ENCODE results near the gene YTHDF1.

YTHDF1 gene

DNA sequence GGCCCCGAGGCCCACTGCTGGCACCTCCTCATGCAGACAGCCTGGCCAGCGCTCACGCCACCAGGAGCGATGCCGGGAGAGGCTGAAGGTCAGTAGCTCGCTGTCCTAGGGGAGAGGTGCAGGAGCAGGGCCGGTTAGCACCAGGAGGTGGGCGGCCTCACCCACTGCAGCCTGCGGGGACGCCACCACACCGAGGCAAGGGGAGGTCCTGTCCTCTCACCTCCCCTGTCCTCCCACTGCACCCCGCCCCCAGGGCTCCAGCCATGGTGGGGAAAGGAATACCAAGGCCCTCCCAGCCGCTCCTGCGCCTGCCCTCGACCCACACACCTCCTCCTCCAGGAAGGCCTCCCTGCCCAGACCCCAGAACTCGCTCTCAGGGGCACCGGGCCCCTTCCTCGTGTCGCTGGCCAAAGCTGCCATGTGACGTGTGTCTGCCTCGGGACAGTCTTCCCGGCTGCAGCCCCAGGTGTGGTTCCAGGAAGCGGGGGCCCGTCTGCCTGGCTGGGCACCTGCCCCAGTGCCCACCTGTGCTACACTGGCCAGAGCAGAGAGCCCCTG is 31.8 kb upstream of the YTHDF1 start:
- DNase-seq = no peak

DNA sequence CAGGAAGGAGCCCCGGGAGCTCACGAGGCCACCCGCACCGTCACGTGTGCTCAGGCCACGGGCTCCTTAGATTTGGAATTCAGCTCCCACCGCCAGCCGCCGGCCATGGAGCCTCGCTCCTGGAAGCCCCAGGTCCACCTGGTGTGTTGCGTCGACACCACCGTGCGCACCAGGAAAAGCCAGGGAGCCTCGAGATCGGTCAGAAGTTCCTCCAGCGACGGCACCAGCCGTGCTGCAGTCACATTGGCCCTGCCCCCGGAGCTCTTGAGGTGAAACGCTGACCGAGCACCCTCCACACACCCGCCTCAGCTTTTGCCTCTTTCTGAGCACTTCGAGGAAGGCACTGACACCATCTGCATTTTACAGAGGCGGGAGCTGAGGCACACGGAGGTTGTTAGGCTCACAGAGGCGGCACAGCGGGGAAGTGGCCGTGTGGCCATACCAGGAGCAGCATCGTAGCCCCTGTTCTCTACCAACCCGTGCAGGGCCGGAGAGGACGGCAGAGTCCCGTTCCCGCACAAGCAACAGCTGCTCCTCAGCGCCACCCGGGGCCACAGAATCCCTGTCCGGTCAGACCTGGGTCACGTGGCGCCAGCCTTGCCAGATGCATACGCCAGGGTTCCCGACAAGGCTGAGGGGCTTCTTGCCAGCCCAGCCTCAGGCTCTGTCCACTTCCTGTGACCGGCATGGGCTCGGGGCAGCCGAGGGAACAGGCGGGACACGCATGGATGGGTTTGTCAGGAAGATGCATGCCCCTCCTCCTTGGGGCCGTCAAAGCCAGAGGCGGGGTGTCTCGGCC is 30.8 kb upstream of the YTHDF1 start:
- peak; percentile 62 to 71 for DNase-seq

DNA sequence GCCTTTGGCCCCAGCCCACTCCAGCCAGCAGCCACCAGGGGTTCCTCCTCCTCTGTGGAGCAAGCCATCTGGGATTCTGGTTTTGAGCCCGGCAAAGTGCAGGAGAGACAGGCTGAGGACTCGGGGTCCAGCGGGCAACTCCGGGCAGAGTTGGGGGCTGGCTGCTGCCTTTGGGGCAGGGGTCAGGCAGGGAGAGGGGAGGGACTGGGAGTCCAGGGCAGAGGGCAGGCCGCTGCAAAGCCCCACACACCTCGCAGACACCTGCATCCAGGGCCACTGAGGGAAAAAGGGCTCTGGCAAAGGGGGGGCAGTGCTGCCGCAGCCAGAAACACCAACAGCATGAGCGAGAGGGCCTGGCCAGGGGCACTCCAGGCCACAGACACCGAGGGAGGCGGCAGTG is 28.5 kb upstream of the YTHDF1 start:
- no peak for DNase-seq

DNA sequence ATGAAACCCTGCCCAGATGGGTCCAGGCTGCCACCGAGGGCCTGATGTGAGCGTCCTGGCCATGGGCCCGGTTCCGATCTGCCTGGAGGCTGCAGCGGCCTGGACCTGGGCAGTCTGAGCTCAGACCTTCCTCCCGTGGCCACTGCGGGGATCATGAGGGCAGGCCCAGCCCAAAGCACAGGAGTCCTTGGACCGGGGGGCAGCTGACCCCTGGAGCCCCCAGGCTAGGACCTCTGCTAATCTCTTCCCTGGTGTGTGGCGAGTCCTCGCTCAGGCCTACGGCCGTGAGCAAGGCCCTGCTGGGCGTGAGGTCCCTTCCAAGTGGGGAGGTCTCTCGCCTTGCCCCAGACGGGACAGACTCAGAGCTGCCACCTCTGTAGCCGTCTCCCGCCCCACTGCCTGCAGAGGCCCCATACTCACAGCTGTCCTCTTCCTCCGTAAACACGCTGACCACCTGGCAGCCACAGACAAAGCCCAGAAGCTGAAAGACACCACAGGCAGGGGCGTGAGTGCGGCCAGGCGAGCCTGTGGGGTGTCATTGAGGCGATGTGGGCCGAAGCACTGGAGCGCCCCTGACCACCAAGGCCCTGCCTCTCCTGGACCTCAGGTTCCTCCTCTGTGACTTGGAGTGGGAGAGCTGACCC is 27.8 kb upstream of the YTHDF1 start:
- peak in 1 of 2 experiments; percentile 23 for DNase-seq

DNA sequence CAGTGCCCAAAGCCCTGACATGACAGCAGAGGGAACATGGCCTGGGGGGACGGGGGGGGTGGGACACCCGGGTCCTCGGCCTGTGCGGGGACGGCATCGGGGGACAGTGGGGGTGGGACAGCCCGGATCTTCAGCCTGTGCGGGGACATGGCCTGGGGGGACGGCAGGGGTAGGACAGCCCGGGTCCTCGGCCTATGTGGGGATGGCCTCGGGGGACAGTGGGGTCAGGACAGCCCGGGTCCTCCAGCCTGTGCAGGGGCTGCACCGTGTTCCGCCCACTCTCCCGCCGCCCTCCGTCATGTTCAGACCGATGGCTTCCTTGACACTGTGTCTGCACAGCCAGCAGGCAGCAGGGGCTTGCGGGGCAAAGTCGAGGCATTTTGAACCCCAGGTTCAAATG is 26.8 kb upstream of the YTHDF1 start:
- no peak for DNase-seq

DNA sequence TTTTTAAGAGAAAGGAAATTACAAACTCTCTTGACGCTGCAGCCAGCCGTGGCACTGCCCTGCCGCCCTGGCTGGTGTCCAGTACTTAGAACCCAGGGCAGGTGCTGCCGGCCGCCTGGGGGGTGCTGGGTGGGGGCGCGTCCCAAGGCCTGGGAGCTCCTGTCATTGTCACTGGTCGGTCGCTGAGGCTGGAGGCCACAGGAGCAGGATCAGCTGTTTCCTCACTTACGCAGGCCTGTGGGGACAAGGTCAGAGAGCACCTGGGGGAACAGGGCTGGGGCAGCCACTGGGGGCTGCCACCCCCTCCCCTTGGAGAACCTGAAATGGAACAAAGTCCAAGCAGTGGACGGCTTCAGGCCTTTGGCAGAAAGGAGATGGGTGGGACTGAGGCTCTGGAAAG is 25.3 kb upstream of the YTHDF1 start:
- DNase-seq = peak in 1 of 2 experiments; percentile 57

DNA sequence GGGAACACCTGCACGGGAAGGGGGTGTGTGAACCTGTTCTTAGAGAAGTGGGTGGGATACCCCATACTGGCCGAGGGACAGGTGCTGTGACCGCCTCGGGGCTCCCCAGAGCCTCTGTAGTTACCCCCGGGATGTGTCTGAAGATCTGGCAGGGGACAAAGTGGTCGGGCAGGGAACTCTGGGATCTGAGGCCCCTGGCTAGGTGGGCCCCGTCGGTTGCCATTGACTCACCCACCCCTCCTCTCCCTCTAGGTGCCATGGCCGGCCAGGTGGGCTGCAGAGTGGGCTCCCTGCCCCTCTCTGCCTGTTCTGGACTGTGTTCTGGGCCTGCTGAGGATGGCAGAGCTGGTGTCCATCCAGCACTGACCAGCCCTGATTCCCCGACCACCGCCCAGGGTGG is 24.1 kb upstream of the YTHDF1 start:
- DNase-seq = no peak

DNA sequence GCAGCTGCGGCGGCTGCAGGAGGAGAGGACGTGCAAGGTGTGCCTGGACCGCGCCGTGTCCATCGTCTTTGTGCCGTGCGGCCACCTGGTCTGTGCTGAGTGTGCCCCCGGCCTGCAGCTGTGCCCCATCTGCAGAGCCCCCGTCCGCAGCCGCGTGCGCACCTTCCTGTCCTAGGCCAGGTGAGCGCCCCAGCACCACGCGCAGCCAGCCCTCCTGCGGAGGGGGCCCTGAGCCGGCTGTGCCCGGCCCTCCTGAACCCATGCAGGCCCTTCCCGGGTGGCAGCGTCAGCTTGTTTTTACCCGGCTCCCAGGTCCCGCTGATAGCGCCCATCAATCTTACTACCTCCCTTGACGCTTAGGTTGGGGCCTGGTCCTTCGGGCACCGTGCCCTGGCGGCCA is 23.5 kb upstream of the YTHDF1 start:
- no peak for DNase-seq

DNA sequence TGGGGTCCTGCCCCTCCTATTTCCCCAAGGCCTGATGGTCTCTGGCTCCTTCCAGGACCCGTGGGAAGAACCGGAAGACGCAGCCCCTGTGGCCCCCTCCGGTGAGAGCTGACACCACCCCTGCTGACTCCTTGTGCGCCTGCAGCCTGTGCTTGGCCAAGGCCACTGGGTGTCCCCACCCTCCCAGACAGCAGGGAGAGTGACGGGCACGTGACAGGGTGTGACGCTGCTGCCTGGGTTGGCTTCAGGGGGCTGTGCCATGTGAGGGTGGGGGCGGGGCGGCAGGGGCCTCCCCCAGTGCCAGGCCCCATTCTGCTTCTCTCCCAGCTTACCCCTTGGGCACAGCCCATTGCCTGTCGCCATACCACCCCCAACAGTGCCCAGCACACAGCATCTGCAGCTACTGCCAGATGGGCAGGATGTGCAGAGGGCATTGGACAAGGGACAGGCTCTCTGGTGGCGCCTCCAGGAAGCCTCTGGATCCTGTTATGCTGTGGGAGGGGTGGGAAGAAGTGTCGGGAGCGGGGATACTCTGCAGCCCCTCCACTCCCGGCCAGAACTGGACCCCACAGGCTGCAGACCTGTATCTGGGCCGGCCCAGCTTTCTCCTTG is 22.7 kb upstream of the YTHDF1 start:
- DNase-seq = peak in 1 of 2 experiments; percentile 24

DNA sequence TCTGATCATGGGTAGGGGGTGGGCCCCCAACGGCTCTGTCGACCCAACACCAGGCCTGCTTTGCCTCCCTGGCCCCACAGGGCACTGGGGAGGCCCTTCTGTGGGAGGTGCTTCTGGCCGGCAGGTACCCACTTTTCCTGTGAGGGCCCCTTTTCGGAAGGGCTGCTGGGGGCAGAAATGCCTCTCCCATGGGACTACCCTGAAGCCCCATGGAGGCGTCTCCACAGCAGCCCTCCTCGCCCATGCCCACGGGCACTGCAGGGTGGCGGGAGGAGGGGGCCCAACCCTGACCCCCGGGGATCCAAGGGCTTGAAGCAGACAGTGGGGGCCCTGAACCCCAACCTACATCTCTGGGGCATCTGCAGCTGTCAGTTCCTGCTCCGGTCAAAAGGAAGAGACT is 22.1 kb upstream of the YTHDF1 start:
- no peak for DNase-seq

DNA sequence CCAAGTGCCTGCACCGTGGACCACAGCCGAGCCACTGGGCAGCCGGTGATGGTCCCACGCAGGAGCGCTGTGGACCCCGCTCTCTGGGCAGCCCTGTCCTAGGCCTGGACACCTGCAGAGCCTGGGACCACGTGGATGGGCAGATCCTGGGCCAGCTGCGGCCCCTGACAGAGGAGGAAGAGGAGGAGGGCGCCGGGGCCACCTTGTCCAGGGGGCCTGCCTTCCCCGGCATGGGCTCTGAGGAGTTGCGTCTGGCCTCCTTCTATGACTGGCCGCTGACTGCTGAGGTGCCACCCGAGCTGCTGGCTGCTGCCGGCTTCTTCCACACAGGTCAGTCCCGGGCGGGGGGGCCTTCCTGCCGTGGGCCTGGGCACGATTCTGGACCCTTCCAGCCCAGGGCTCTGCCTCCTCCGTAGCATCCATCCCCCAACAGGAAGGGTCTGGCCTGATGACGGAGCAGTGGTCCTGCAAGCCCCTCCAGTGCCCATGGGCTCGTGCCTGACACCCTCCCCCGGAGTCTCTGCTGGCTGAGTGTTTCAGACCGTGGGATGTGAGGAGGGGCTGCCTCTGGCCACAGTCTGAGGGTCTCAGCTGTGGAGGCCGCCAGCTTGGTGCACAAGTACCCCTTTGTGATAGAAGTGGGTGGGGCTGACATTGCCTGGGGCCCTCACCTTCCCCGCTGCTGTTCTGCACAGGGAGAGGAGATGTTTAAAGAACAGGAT is 20.3 kb upstream of the YTHDF1 start:
- no peak for DNase-seq

DNA sequence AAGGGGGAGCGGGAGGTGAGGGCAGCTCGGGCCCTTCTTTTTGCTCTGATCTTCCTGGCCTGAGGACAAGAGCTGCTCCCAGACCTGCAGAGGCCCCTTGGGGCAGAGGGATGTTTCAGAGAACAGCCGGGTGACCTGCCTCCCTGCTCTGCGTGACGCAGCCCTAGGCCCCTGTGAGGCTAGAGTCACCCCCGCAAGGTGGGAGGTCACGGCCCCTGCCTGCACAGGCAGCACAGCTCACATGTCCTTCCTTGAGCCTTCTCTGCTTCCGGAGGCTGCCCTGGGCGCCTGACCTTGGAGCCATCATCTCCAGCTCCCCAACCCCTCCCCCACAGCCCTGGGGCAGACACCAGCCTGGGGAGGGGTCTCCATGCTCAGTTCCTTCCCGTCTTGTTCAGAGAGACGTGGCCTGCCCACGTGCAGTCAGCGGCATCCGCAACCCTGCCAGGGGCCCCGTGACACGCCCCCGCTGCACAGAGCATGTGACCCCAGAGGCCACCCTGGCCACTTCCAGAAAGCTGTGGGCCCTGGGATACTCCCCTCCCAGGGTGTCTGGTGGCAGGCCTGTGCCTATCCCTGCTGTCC is 19.6 kb upstream of the YTHDF1 start, which contains the start of gene BIRC7:
Gene BIRC7 (plus strand): TSS at position 507 of the 585 bp plus-strand sequence. CDS start 192 bp downstream, outside the sequence.
- no peak for DNase-seq

DNA sequence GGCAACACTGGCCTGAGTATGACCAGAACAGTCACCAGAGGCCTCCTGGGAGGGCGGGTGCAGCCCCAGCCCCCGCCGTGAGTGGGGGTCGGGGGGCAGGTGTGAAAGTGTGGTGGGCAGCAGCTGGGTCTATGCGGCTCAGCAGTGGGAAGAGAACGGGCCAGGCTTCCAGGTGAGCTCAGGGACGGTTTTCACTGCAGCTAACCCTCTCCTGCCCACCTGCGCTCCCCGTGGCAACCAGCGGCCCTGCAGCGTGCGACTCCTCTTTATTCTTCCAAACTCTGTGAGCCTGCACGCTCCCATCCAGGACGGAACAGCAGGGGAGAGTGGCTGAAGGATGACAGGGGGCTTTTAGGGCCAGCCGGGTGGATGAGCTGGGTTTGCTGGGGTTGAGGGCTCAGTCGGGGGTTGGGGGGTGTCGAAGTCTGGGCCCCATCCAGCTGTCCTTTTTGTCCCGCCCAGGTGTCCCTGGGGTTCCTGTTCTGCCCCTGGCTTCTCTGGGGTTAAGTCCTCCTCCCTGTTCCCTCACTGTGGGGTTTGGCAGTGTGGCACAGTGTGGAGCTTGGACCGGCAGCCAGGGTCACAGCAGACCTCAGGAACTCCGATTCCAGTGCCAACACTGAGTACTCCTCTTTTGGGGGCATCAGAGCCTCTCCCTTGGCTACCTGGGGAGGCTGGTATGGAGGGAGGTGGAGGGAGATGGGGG is 18.9 kb upstream of the YTHDF1 start:
- peak; percentile 51 to 64 for DNase-seq

DNA sequence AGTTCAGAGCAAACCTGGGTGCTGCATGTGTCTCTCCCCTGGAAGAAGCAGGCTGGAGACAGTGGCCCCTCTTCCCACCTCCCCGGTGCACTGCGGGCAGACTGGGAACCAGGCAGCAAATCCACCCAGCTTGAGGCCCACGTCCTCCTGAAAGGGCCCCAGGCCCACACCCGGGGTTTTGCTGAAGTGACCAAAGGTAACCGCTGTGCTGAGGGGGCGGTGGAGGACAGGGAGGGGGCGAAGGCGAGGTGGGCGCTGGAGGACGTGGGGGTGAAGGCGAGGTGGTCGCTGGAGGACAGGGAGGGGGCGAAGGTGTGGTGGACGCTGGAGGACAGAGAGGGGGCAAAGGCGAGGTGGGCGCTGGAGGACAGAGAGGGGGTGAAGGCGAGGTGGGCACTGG is 18.0 kb upstream of the YTHDF1 start:
- DNase-seq = no peak

DNA sequence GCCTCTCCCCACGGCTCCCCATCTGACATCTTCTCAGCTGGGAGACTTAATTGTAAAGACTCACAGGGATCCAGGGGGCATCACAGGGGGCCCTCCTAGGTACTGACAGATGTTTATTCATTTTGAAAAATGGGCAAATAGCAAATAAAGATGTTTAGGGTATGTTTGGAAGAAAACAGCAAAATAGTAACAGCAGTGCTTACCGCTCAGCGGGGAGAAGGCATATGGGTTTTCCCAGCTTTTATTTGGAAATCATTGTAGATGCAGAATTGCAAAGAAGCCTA is 17.1 kb upstream of the YTHDF1 start:
- DNase-seq = no peak

DNA sequence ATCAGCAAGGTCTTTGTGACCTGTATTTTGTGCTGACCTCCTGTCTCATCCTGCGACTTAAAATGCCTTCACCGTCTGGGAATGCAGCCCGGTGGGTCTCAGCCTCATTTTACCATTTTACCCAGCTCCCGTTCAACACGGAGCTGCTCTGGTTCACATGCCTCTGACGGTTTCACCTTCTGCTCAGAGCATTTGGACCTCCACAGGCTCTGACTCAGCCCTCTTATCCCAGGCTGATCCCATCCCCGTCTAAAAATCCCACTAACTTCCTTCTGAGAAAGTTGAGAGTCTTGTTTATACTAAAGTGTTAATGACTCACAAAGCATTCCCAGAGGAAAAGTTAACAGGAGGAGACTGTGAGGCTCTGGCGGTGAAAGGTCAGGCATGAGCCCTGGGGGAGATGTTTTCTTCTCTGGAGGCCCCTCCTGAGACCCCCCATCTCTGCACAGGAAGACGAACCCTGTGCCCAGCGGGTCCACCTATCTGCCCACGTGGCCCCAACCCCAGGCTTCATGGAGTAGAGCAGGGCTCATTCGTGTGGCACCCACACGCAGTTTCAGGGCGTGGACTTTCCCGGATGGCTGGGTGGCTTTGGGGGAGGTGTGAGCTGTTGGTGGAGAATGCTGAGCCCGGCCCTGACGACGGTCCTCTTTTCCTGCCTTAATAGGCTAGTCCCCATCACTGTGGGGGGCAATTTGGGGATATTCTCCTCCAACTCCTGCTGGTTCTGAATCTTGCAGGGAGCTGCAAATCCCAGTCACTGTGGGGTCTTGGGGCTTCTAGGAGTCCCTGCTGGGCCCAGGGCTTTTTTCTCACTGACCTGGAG is 16.5 kb upstream of the YTHDF1 start:
- DNase-seq = no peak

DNA sequence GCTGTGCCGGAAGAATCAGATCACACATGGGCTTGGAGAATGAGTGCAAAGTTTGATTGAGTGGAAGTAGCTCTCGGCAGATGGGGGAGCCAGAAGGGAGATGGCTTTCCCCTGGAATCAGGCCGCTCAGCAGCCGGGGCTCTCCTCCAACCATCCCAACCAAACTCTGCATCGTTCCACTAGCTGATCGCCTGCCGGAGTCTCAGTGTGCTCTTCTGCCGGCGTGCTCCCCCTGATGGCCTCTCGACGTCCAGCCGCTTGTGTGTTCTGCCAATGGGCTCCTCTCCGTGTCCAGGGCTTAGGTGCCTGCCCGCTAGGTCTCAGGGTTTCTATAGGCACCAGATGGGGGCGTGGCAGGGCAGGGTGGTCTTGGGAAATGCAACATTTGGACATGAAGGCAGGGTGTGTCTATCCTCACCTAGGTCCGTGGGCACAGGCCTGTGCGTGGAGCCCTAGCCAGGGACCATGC is 14.9 kb upstream of the YTHDF1 start:
- DNase-seq = peak; percentile 86 to 93

DNA sequence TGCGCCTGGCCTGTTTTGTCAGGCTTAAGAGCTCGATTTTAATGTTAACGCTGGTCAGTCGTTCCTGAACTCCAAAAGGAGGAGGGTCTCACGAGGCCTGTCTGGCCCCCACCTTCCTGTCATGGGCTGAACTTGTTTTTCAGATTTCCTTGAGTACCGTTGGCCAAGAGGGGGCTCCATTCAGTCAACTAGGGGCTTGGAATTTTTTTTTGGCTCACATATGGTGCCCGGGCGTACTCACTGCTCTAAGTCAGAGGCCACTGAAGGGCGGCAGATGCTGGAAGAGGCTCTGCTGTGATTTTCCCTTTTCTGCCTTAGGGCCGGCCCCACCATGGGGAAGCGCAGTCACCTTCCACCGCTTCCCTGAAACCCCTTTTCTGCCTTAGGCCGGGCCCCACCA is 12.9 kb upstream of the YTHDF1 start:
- no peak for DNase-seq

DNA sequence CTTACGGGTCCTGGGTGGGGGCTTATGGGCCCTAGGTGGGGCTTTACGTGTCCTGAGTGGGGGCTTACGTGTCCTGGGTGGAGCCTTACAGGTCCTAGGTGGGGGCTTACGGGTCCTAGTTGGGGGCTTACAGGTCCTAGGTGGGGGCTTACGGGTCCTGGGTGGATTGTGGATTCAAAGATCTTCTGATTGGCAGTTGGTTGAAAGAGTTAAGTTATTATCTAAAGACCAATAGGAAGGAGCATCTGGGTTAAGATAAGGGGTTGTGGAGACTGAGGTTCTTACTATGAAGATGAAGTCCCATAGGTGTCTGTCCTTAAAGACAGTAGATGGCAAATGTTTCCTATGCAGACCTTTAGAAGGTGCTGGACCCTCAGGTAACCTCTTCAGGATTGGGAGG is 11.3 kb upstream of the YTHDF1 start:
- DNase-seq = no peak

DNA sequence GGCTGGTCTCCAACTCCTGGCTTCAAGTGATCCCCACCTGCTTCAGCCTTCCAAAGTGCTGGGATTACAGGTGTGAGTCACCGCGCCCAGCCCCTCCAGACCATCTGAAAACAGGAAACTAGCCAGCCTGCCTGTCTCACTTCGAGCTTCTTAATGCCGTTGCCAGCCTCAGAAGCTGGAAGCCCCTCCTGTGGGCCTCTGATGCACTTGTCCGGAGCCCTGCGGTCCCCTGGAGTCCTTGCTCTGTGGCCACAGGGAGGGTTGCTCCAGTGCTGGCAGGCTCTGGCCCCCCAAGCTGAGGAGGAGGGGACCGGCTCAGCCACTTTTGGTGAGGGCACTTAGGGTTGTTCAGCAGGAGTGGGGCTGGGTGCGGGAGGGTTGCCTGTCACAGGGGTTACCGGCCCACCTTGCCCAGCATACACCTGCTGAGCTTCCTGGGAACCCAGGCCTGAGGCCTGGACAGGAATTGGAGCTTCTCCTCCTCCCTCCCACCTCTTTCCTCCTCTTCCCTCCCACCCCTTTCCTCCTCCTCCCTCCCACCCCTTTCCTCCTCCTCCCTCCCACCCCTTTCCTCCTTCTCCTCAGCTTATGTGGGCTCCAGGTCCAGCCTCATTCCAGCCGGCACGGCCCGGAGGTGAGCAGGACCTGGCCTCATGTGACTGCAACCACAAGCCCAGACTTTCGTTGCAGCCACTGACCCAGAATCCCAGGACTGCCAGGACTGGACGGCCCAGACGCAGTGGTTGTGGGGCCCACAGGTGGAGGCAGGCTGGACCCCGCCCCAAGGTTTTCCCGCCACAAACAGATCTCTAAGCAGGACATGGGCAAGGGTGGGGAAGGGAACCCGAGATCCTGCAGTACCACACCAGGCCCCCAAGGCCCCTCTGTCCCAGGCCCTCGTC is 10.4 kb upstream of the YTHDF1 start:
- DNase-seq = no peak

Measured in SHP77 (cell line).